Tibial artery (tissue), 4 donors: ENCODE results near the gene PTMA.

Experiments used
- DNase-seq, 2 donors: peaks; one replicate each; pipeline ENCODE4 v3.0.0-alpha.2; 2019
- H3K27ac ChIP-seq, 2 donors: fragments of 200-600 bp; sonication (generic) in 1 of 2; 1 replicate in 1 of 2; 2 replicates in 1 of 2; pipeline ENCODE4 v1.5.1; 2018 to 2019; ENCODE audit warnings: mild to moderate bottlenecking in 1 of 2
- H3K27me3 ChIP-seq, 2 donors: fragments of 200-600 bp; sonication (generic) in 1 of 2; one replicate each; pipeline versions ENCODE4 v1.5.1 to v1.6.0; 2016 to 2019
- H3K36me3 ChIP-seq, 3 donors: fragments of 200-600 bp; sonication (generic) in 2 of 3; one replicate each; pipeline ENCODE4 v1.5.1; 2016 to 2019; ENCODE audit warnings: mild to moderate bottlenecking in 2 of 3
- H3K4me1 ChIP-seq, 4 donors: fragments of 200-600 bp; sonication (generic) in 2 of 4; 1 replicate in 3 of 4; 2 replicates in 1 of 4; pipeline ENCODE4 v1.5.1; 2016 to 2019
- H3K4me3 ChIP-seq, 2 donors: fragments of 200-600 bp; sonication (generic) in 1 of 2; 1 replicate in 1 of 2; 2 replicates in 1 of 2; pipeline ENCODE4 v1.5.1; 2018 to 2019; ENCODE audit warnings: mild to moderate bottlenecking in 2 of 2
- H3K9me3 ChIP-seq, 3 donors: fragments of 200-600 bp; sonication (generic) in 1 of 3; one replicate each; pipeline ENCODE4 v1.5.1; 2016 to 2019
- CTCF ChIP-seq, 2 experiments: fragments of 200-600 bp in 1 of 2; fragments of 450-650 bp in 1 of 2; IDR thresholded peaks; one replicate each; pipeline ENCODE4 v1.5.1; 2017 to 2019; ENCODE audit warnings: antibody characterized with exemption in 2 of 2, mild to moderate bottlenecking in 1 of 2, moderate library complexity in 1 of 2
- intact Hi-C: fragments of 100-400 bp; cut with DNase I; formaldehyde crosslinking; loops from one replicate; pipeline ENCODE4 v1.15.0; 2023; ENCODE audit warnings: low total_unique reads

Gene PTMA

GRCh38 chr2:231662811-231663457 lies 45.4 kb upstream of the PTMA start:
- no peaks in the 10 kb centered on the region for H3K27me3 ChIP-seq
- intact Hi-C loops, result no loop called here
- peak overlapping the region; percentile 37 to 55 for H3K4me3 ChIP-seq
- no peaks in the 10 kb centered on the region for H3K36me3 ChIP-seq
- peak overlapping the region; percentile 97 to 98 for H3K27ac ChIP-seq
- TF ChIP-seq CTCF (IDR thresholded peaks at IDR 0.05), result no peak
- H3K9me3 ChIP-seq, result no peaks in the 10 kb centered on the region
- H3K4me1 ChIP-seq, result peaks cover 6 to 47% (median 19%) of the 10 kb centered on the region in 4 donors
- DNase-seq, result no peak

GRCh38 chr2:231663458-231664212 lies 44.7 kb upstream of the PTMA start:
- peaks cover 6 to 49% (median 19%) of the 10 kb centered on the region in 4 donors for H3K4me1 ChIP-seq
- no peaks in the 10 kb centered on the region for H3K9me3 ChIP-seq
- TF ChIP-seq CTCF (IDR thresholded peaks at IDR 0.05), result no peak
- peak overlapping the region; percentile 97 to 98 for H3K27ac ChIP-seq
- no peak for DNase-seq
- no peaks in the 10 kb centered on the region for H3K27me3 ChIP-seq
- H3K4me3 ChIP-seq, result no peak overlapping the region
- no peaks in the 10 kb centered on the region for H3K36me3 ChIP-seq
- intact Hi-C loops, result no loop called here

GRCh38 chr2:231664727-231665126 lies 43.6 kb upstream of the PTMA start:
- Histone ChIP-seq H3K4me1 (peaks cover 6 to 49% (median 19%) of the 10 kb centered on the region in 4 donors), H3K36me3 (no peaks in the 10 kb centered on the region), H3K9me3 (no peaks in the 10 kb centered on the region), H3K27ac (peak overlapping the region; percentile 97 to 98), H3K4me3 (no peak overlapping the region), H3K27me3 (no peaks in the 10 kb centered on the region)
- intact Hi-C loops, result no loop called here
- DNase-seq, result no peak
- TF ChIP-seq CTCF (IDR thresholded peaks at IDR 0.05), result no peak

- intact Hi-C loops, result loop anchor here (2.0 kb wide), 2 partner anchors 53 to 61 kb away; no protein-coding TSS in a partner anchor
- DNase-seq, result no peak
- Histone ChIP-seq H3K4me3 (peak overlapping the region; percentile 52 to 55), H3K4me1 (peaks cover 6 to 49% (median 20%) of the 10 kb centered on the region in 4 donors), H3K27me3 (no peaks in the 10 kb centered on the region), H3K27ac (peak overlapping the region; percentile 97 to 98), H3K9me3 (no peaks in the 10 kb centered on the region), H3K36me3 (no peaks in the 10 kb centered on the region)
- no peak for TF ChIP-seq CTCF (IDR thresholded peaks at IDR 0.05)
Observed at GRCh38 chr2:231665245-231666170, 42.8 kb upstream of the PTMA start.
